Natural killer cell treated with Interleukin-12 subunit alpha and Interleukin-12 subunit beta and Interleukin-15 and Interleukin-18, amount 100 ng/mL, for 72 hours (primary cell): Measurements from ENCODE around the gene MMP25. TPM values are rescaled to one million over a fixed set of nuclear protein-coding genes. Genes with fewer than 3 reads are reported as not detected.
A peak's percentile ranks its signal among the peaks of the same experiment; 100 is the strongest.

Experiments used
- ATAC-seq, 2 donors: fragments of 150-1000 bp; cut with Tn5 transposase in 1 of 2; sonication (Bioruptor Pico), chemical (Tn5 transposase) in 1 of 2; 2 replicates each; pipeline ENCODE4 v1.10.0; 2021
- DNase-seq: peaks from one replicate; pipeline ENCODE4 v3.0.0; 2022; ENCODE audit warnings: low spot score
- H3K27ac Mint-ChIP-seq, 2 donors: 1 replicate in 1 of 2; 2 replicates in 1 of 2; pipeline ENCODE4 v1.8.0; 2022; ENCODE audit warnings: mixed read lengths in 2 of 2, mild to moderate bottlenecking in 1 of 2, moderate library complexity in 1 of 2
- H3K27me3 Mint-ChIP-seq, 2 donors: 1 replicate in 1 of 2; 2 replicates in 1 of 2; pipeline ENCODE4 v1.8.0; 2022; ENCODE audit warnings: mixed read lengths in 2 of 2
- H3K36me3 Mint-ChIP-seq: one replicate; pipeline ENCODE4 v1.8.0; 2022; ENCODE audit warnings: mixed read lengths
- H3K4me1 Mint-ChIP-seq, 2 donors: 1 replicate in 1 of 2; 2 replicates in 1 of 2; pipeline ENCODE4 v1.8.0; 2022; ENCODE audit warnings: low read depth in 2 of 2, mixed read lengths in 2 of 2, mild to moderate bottlenecking in 1 of 2
- H3K4me3 Mint-ChIP-seq: one replicate; pipeline ENCODE4 v1.8.0; 2022; ENCODE audit warnings: mixed read lengths
- H3K9me3 Mint-ChIP-seq: 2 replicates; pipeline ENCODE4 v1.8.0; 2022; ENCODE audit warnings: mixed read lengths
- total RNA-seq, 2 donors: library from RNA; stranded (reverse); gene quantifications; one replicate each; pipeline ENCODE4 v1.2.3, GENCODE V29; 2022

The MMP25 gene
- total RNA-seq, 2 donors from 2014 or later: 54.3 to 66.6 TPM

- Mint-ChIP-seq H3K36me3 (no peaks in the 10 kb centered on the region), H3K9me3 (no peaks in the 10 kb centered on the region), H3K4me1 (peaks cover 34 to 41% of the 10 kb centered on the region in 2 donors), H3K27ac (no peak overlapping the region), H3K27me3 (no peaks in the 10 kb centered on the region), H3K4me3 (peak overlapping the region; percentile 71)
- ATAC-seq (no peak), DNase-seq (no peak)
Observed at GRCh38 chr16:3099395-3099731, 53.0 kb downstream of the MMP25 start.

- ATAC-seq: peak; percentile 93 to 96
- Mint-ChIP-seq H3K4me3 (peak overlapping the region; percentile 71), H3K4me1 (peaks cover 28 to 35% of the 10 kb centered on the region in 2 donors), H3K9me3 (no peaks in the 10 kb centered on the region), H3K27ac (peak overlapping the region in 1 of 2 donors; percentile 95), H3K36me3 (no peaks in the 10 kb centered on the region), H3K27me3 (no peaks in the 10 kb centered on the region)
- DNase-seq: peak; percentile 93
Observed at GRCh38 chr16:3099732-3100499, 53.6 kb downstream of the MMP25 start.

GRCh38 chr16:3101018-3101840 lies 54.9 kb downstream of the MMP25 start:
- ATAC-seq (peak in 1 of 2 donors; percentile 35), DNase-seq (peak; percentile 77)
- no peaks in the 10 kb centered on the region for H3K27me3 Mint-ChIP-seq
- no peaks in the 10 kb centered on the region for H3K9me3 Mint-ChIP-seq
- peak overlapping the region; percentile 73 to 95 for H3K27ac Mint-ChIP-seq
- peaks cover 35 to 36% of the 10 kb centered on the region in 2 donors for H3K4me1 Mint-ChIP-seq
- peak overlapping the region; percentile 70 for H3K4me3 Mint-ChIP-seq
- H3K36me3 Mint-ChIP-seq: no peaks in the 10 kb centered on the region

DNA sequence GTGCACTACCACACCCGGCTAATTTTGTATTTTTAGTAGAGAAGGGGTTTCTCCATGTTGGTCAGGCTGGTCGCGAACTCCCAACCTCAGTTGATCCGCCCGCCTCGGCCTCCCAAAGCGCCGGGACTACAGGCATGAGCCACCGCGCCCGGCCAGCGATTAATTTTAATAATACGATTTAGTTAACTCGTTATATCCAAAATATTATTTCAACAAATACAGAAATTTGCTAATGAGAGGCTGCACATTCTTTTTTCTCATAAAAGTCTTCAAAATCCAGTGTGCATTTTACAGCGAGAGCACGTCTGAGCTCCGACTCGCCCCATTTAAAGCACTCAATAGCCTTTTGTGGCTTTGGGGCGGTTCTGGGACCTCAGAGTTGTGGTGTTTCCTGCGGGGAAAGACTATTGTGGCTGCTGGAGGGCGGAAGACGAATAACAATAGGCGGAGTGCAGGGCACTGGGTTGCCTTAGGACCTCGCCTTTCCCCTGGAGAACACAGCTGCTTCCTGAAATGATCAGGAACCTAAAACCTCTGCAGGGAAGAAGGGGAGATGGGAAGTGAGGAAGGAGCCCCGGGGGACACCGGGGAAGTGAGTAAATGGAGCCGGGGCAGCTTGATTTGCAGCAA lies 55.6 kb downstream of the MMP25 start:
- H3K4me3 Mint-ChIP-seq: peak overlapping the region; percentile 73
- H3K9me3 Mint-ChIP-seq: no peaks in the 10 kb centered on the region
- peak overlapping the region; percentile 73 to 95 for H3K27ac Mint-ChIP-seq
- no peaks in the 10 kb centered on the region for H3K27me3 Mint-ChIP-seq
- ATAC-seq: no peak
- H3K36me3 Mint-ChIP-seq: no peaks in the 10 kb centered on the region
- peak; percentile 71 for DNase-seq
- H3K4me1 Mint-ChIP-seq: peaks cover 38% of the 10 kb centered on the region in 2 donors

DNA sequence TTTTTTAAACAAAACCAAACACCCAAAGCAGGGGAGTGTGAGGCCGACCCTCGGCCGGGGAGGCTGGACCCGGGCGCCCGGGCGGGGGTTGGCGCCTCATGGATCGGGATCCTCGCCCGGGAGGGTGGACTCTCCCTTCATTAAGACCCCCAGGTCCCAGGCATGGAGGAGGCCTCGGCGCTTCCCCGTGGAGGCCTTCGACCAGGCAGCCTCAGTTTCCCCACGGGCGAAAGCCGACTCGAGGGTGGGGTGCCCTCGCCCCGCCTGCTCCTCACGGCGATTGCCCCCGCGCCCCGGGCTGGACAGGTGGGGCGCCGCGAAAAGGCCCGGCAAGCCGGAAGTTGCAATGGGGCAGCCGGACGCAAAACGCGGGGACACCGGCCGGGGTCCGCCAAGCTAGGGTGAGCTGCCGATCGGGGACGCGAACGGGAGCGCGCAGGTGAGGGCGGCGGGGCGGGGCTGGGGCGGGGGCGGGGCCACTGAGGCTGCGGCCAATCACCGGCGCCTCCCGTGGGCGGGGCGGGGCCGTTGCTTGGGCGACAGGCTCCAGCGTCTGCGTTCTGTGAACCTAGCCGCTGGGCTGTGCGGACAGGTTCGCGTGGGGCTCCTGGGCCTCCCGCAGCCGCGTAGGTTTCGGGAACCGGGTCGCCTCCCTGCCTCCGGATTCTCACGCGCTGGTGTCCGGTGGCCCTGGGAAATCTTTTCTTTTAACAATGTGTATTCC lies 60.0 kb downstream of the MMP25 start:
- Mint-ChIP-seq H3K27me3 (no peaks in the 10 kb centered on the region), H3K4me3 (peak overlapping the region; percentile 87), H3K36me3 (no peaks in the 10 kb centered on the region), H3K4me1 (peaks cover 27 to 29% of the 10 kb centered on the region in 2 donors), H3K9me3 (no peaks in the 10 kb centered on the region), H3K27ac (peak overlapping the region; percentile 89 to 96)
- ATAC-seq (peak; percentile 96 to 97), DNase-seq (peak; percentile 94)

Other genes starting within 250 kb of the MMP25 start
- gene PRSS41, start 248.1 kb upstream of the MMP25 start, total RNA-seq: not detected
- gene PRSS21, start 229.3 kb upstream of the MMP25 start, total RNA-seq: 10 to 100 TPM in 1 of 2 donors, under 1 TPM in 1; 0.53 to 21.5 TPM
- gene ZG16B, start 216.3 kb upstream of the MMP25 start, total RNA-seq: 10 to 100 TPM in 1 of 2 donors, 1 to 10 TPM in 1; 3.8 to 22.1 TPM
- gene PRSS22, start 188.4 kb upstream of the MMP25 start, total RNA-seq: under 1 TPM; 0.86 TPM
- gene FLYWCH2, start 163.3 kb upstream of the MMP25 start, total RNA-seq: 10 to 100 TPM; 21.5 to 24.7 TPM
- 10 to 100 TPM; 66.6 to 85.7 TPM for gene FLYWCH1, start 134.6 kb upstream of the MMP25 start, total RNA-seq
- gene KREMEN2, start 82.3 kb upstream of the MMP25 start, total RNA-seq: not detected
- gene PAQR4, start 77.2 kb upstream of the MMP25 start, total RNA-seq: 10 to 100 TPM; 19.7 to 39.1 TPM
- gene PKMYT1, start 66.1 kb upstream of the MMP25 start, total RNA-seq: 100 to 1,000 TPM in 1 of 2 donors, 10 to 100 TPM in 1; 76.4 to 251 TPM
- gene CLDN9, start 33.6 kb upstream of the MMP25 start, total RNA-seq: under 1 TPM in 1 of 2 donors, not detected in 1; 0.47 TPM
- gene CLDN6, start 28.4 kb upstream of the MMP25 start, total RNA-seq: not detected
- gene TNFRSF12A, start 26.2 kb upstream of the MMP25 start, total RNA-seq: 1 to 10 TPM; 6.4 to 6.5 TPM
- gene HCFC1R1, start 22.6 kb upstream of the MMP25 start, total RNA-seq: 10 to 100 TPM; 14.3 to 18.4 TPM
- 10 to 100 TPM; 33.6 to 58.8 TPM for gene THOC6, start 22.5 kb upstream of the MMP25 start, total RNA-seq
- gene BICDL2, start 9.6 kb upstream of the MMP25 start, total RNA-seq: under 1 TPM; 0.50 to 0.67 TPM
- gene IL32, start 19.1 kb downstream of the MMP25 start, total RNA-seq: 1,000 to 10,000 TPM in 1 of 2 donors, 100 to 1,000 TPM in 1; 678 to 1,235 TPM
- under 1 TPM in 1 of 2 donors, not detected in 1; 0.22 TPM for gene ZSCAN10, start 52.7 kb downstream of the MMP25 start, total RNA-seq
- not detected for gene ZNF205, start 66.0 kb downstream of the MMP25 start, total RNA-seq
- gene ZNF213, start 88.5 kb downstream of the MMP25 start, total RNA-seq: 10 to 100 TPM in 1 of 2 donors, 1 to 10 TPM in 1; 8.5 to 11.6 TPM
- not detected for gene OR1F1, start 141.6 kb downstream of the MMP25 start, total RNA-seq
- gene ZNF200, start 188.6 kb downstream of the MMP25 start, total RNA-seq: 10 to 100 TPM; 16.6 to 18.9 TPM
- under 1 TPM; 0.26 to 0.31 TPM for gene MEFV, start 210.1 kb downstream of the MMP25 start, total RNA-seq
- gene ZNF263, start 236.9 kb downstream of the MMP25 start, total RNA-seq: 10 to 100 TPM; 23.2 to 24.5 TPM